ENCODE data around the gene ADGRE3. TPM values are rescaled to one million over a fixed set of nuclear protein-coding genes. Genes with fewer than 3 reads are reported as not detected.

Gene ADGRE3
- total and polyA plus RNA-seq, 2 of the 4 experiments (the other 2 are of a cell fraction), result not detected

- no peak for ATAC-seq (ENCODE audit: low read depth)
- no peak for DNase-seq
- H4K8ac ChIP-seq (ENCODE audit: low read depth in 2 of 2, low read length in 2 of 2), result no peak overlapping the region
- H2BK15ac ChIP-seq (ENCODE audit: low read depth, low read length), result no peak overlapping the region
- intact Hi-C loops (cut with micrococcal nuclease) (no loop called here), dilution Hi-C loops (cut with HindIII; ENCODE audit: low sequenced_read_pairs, unreplicated experiment) (no loop called here), in situ Hi-C loops (cut with MboI; ENCODE audit: low sequenced_read_pairs) (no loop called here)
- H3K4ac ChIP-seq (ENCODE audit: low read depth, low read length), result no peak overlapping the region
- no peaks in the 10 kb centered on the region for H4K20me1 ChIP-seq (ENCODE audit: insufficient read depth, low read length)
- H3K27ac ChIP-seq (ENCODE audit: insufficient read depth, low read length), result no peak overlapping the region
- no peak overlapping the region for H3K4me3 ChIP-seq (ENCODE audit: insufficient read depth, low read depth, low read length)
- no peak overlapping the region for H4K91ac ChIP-seq (ENCODE audit: insufficient read depth, low read depth, low read length)
- no peaks in the 10 kb centered on the region for H3K4me1 ChIP-seq (ENCODE audit: control insufficient read depth, insufficient read depth, low read length)
- BruUV-seq (replicated peaks), result no TSS peak
- H3K18ac ChIP-seq (ENCODE audit: low read depth, low read length), result no peak overlapping the region
- no peak overlapping the region for H3K9ac ChIP-seq (ENCODE audit: low read depth, low read length)
- no peaks in the 10 kb centered on the region for H3K9me1 ChIP-seq (ENCODE audit: insufficient read depth, low read length)
- no peak overlapping the region for H3K56ac ChIP-seq (ENCODE audit: extremely low read depth, insufficient read depth, low read length)
- POLR2A ChIA-PET (ENCODE audit: unreplicated experiment), result no interaction called here
- H3K4me2 ChIP-seq (ENCODE audit: low read depth, low read length), result no peak overlapping the region
- H3K14ac ChIP-seq (replicated peaks; ENCODE audit: low read depth, low read length), result no peak overlapping the region
- no peak overlapping the region for H2AK9ac ChIP-seq (replicated peaks; ENCODE audit: low read depth, low read length, poor library complexity)
- no peaks in the 10 kb centered on the region for H3K36me3 ChIP-seq (ENCODE audit: control insufficient read depth, insufficient read depth, low read length)
- no peak overlapping the region for H4K5ac ChIP-seq (ENCODE audit: low read depth, low read length)
- H2AK5ac ChIP-seq (ENCODE audit: low read depth, low read length), result no peak overlapping the region
- no peak overlapping the region for H2BK5ac ChIP-seq (ENCODE audit: low read depth, low read length, poor library complexity, severe bottlenecking)
- no peak overlapping the region for H2BK20ac ChIP-seq (ENCODE audit: low read depth, low read length)
- H2BK120ac ChIP-seq (ENCODE audit: low read depth, low read length), result no peak overlapping the region
- H3K9me3 ChIP-seq (ENCODE audit: control insufficient read depth, insufficient read depth, low read length), result peaks cover 3% of the 10 kb centered on the region; the same call in 1 of the 2 replicates
- H3K27me3 ChIP-seq (ENCODE audit: control insufficient read depth, insufficient read depth, low read length), result no peaks in the 10 kb centered on the region
- H3K79me1 ChIP-seq (ENCODE audit: low read depth in 1 of 2, low read length in 2 of 2), result no peaks in the 10 kb centered on the region
- TF ChIP-seq ELK1 (IDR thresholded peaks at IDR 0.05; ENCODE audit: borderline replicate concordance, low read depth, low read length), result no peak
- TF ChIP-seq POLR2A (IDR thresholded peaks at IDR 0.05; ENCODE audit: low read depth, low read length), result no peak
- TF ChIP-seq CEBPB (IDR thresholded peaks at IDR 0.05; ENCODE audit: low read depth, low read length), result no peak
- CTCF ChIA-PET, result no interaction called here
- H3K23ac ChIP-seq (ENCODE audit: low read depth, low read length), result no peak overlapping the region
- H2AFZ ChIP-seq (replicated peaks; ENCODE audit: low read length, poor library complexity), result no peak overlapping the region
These were observed 55.2 kb downstream of the ADGRE3 start for GRCh38 chr19:14619404-14619803.
